ENCODE measurements around the gene SLC11A2.
"Not testable (repeated sequence)": the region's sequence is repeated elsewhere in the genome, so short reads cannot be mapped to it uniquely, and the experiment has no call there.

Gene SLC11A2

DNA sequence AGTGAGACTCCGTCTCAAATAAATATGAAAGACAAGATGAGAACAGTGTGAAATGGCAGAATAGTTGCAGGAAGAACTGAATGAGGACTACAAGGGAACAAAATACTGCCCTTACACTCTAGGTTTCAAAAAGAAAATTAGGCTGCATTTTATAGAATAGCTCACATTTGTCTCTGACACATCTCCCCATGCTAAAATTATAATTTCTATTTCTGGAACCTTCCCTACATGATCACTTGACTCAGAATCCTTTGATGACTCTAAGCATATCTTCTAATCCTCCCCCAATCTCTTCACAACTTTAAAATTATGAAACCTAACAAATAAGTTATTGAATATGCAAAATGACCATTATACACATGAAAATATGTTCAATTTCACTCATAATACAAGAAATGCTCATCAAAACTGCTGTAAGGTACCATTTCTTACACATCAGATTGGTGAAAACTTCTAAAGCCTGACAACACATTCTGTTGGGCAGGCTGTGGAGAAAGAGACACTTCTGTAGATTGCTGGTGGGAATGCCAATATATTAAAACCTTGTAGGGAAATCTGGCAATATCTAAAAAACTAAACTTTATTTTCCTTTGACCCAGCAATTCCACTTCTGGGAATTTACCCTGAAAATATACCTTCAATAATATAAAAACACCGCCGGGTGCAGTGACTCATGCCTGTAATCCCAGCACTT lies 78.1 kb downstream of the SLC11A2 start:
- no peak for DNase-seq (ENCODE audit: low read depth)

DNA sequence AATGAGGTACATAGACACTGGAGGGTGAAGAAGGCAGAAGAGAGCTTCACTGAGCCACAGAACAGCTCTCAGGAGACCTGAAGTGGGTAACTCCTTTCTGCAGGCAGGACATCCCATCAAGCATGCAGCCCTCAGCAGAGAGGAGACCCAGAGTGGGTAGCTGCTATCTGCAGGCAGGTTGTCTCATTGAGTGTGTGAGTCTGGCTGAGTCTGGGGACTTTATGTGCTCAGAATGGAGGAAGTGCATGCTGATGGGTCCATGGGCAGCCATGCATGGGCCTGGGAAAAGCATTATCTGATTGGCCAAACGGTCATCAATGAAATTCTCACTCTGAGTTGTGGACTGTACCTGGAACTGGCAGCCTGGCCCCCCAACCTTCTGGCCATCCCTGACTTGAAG lies 88.5 kb downstream of the SLC11A2 start:
- no peak for DNase-seq (ENCODE audit: low read depth)

DNA sequence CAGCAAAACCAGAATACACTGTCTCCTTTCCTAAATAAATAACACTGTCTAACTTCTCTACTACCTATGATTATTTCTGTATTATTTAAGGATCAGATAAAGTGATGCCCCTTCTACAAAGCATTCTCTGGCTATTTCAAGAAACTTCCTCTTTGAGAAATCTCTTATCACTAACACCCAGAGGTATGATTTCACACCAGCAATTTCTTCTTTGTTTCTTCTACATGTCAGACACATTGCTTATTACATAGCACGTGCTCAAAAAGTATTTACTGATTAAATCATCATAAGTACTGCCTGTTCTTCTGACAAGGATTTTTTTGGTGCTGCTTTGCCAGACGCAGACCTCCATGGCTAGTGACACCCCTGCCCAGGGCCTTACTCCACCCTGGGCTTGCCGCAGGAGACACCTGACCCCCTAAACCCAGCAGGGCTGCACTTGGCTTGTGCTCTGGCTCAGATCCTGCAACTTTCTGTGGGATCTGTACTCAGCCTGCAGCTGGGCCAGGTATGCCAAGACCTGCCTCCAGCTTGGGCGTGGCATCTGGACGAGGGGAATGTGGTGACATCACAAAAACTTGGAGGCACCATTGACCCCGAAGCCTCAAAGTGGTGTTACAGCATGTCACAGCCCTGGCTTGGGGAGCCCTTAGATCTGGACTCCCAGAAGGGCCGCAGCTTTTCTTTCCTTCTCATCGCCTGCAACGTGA lies 89.2 kb downstream of the SLC11A2 start:
- DNase-seq (ENCODE audit: low read depth) = peak; percentile 37

DNA sequence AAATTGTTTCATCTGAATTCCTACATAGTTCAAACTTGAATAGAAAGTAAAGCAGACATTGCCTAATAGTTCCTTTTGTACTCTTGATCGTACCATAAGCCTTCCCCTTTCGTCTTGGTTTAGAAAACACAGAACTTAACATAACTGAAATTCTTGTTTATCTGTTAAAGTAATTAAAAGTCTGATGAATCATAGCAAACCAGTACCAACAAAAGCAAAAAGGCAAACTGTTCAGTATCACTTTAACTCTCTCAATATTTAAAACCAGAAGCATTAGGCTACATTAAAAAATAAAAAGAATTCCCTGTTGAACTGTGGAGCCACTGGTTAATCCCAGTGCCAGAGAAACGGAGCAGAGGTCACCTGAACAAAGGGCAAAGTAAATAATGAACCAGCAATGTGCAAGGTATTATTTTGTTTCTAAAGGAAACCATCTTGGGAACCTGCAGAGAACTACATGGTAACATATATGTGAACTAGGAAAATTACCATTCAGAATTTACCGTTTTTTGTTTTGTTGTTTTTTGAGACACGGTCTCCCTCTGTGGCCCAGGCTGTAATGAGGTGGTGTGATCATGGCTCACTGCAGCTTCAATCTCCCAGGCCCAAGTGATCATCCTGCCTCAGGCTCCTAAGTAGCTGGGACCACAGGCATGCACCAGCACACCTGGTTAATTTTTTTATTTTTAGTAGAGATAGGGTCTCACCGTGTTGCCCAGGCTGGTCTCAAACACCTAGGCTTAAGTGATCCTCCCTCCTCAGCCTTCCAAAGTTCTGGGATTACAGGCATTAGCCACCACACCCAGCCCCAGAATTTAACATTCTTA lies 91.0 kb downstream of the SLC11A2 start:
- DNase-seq (ENCODE audit: low read depth) = no peak

DNA sequence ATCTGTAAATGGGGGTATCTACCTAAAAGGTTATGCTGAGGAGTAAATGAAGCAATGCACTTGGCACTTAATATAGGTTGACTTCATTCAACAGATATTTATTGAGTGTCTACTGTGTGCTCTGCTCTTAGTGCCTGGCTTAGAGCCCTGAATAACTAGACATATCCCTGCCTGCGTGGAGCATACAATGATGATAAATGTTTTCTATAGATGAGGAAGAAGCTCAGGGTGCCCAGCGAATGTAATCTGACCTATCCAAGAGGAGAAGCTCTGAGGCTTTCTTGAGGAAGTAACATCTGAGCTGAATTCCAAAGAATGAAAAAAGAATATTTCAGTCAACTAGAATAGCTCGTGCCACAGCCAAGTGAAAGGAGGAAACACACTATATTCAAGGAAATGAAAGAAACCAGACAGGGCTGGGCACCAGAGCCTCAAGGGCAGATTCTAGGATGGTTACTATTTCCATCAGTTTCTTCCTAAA lies 91.8 kb downstream of the SLC11A2 start:
- DNase-seq (ENCODE audit: low read depth) = no peak

DNA sequence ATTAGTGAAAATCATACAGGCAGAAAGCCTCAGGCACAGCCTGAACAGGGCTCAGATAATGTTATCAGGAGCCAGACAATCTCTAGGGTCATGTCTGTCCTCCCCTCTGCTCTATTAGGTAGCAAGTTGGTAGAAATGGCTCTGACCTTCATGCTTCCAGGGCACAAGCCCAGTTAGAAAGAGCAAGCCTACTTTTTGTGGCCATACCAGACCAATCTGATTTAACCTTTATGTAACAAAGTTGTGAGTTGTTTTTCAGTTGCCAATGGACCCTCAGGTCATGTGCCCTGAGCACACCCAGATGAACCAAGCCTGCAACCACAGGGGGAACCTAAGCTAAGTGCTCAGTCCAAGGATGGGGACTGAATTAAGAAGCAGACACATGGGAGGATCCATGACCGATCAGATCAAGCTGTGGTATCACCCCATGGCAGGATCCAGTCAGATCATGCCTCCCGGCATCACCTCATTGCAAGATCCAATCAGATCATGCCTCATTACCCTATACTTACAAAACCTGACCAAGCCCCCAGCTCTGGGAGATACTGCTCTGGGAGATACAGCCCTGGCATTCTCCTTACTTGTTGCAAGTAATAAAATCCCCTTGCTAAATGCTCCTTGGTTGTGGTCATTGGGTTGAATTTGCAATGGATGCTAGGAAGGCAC lies 92.6 kb downstream of the SLC11A2 start:
- DNase-seq (ENCODE audit: low read depth) = peak; percentile 30

DNA sequence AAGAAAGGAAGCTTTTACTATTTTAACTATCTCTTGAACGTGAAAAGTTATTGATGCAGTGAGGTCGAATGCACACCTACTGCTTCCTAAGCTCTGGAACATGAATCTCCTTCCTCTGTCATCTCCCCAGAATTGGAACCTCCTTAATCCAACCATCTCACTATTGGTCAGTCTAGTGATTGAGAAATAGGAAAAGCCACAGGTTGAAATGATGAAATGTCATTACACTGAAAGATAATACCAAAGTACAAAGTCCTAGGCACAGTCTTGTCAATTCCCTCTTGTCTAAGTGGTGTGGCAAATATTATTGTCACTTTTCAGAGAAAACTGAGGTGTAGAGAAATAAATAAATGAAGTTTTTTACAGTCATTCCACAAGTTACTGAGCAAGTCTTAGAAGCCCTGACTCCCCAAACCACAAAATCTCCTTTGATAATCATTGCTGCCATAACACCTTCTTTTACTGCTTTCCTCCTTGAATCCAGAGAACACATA lies 93.3 kb downstream of the SLC11A2 start:
- no peak for DNase-seq (ENCODE audit: low read depth)

DNA sequence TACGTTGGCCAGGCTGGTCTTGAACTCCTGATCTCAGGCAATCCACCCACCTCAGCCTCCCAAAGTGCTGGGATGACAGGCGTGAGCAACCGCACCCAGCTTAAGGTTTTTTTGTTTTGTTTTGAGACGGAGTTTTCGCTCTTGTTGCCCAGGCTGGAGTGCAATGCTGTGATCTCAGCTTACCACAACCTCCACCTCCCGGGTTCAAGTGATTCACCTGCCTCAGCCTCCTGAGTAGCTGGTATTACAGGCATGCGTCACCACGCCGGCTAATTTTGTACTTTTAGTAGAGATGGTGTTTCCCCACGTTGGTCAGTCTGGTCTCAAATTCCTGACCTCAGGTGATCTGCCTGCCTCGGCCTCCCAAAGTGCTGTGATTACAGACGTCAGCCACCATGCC lies 95.7 kb downstream of the SLC11A2 start:
- not testable (repeated sequence) for DNase-seq (ENCODE audit: low read depth)

DNA sequence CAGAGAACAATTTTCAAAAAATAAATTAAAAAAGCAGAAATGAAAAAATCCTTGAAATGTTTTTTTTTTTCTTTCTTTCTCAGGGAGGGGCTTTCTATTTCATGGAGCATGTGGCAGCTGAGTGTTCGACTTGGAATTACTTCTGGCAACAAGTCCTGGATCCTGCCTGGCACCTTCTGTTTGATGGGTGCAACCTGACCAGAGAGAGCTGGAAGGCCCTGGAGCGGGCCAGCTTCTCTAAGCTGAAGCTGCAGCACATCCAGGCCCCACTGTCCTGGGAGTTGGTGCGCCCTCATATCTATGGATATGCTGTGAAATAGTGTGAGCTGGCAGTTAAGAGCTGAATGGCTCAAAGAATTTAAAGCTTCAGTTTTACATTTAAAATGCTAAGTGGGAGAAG lies 96.4 kb downstream of the SLC11A2 start:
- no peak for DNase-seq (ENCODE audit: low read depth)
